Measurements from ENCODE around the gene LAMTOR2.

- TF ChIP-seq, protein P1, sequence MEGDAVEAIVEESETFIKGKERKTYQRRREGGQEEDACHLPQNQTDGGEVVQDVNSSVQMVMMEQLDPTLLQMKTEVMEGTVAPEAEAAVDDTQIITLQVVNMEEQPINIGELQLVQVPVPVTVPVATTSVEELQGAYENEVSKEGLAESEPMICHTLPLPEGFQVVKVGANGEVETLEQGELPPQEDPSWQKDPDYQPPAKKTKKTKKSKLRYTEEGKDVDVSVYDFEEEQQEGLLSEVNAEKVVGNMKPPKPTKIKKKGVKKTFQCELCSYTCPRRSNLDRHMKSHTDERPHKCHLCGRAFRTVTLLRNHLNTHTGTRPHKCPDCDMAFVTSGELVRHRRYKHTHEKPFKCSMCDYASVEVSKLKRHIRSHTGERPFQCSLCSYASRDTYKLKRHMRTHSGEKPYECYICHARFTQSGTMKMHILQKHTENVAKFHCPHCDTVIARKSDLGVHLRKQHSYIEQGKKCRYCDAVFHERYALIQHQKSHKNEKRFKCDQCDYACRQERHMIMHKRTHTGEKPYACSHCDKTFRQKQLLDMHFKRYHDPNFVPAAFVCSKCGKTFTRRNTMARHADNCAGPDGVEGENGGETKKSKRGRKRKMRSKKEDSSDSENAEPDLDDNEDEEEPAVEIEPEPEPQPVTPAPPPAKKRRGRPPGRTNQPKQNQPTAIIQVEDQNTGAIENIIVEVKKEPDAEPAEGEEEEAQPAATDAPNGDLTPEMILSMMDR (IDR thresholded peaks at IDR 0.05; ENCODE audit: insufficient read depth, low read length, poor library complexity, severe bottlenecking), result no peak
- TF ChIP-seq EZH2phosphoT487 (conservative IDR thresholded peaks at IDR 0.05; ENCODE audit: low read length), result no peak
Measured at GRCh38 chr1:156086256-156086662, 31.7 kb downstream of the LAMTOR2 start.

All from SU-DHL-6 (cell line).